Measurements from ENCODE around the gene RAPGEF1.

Gene RAPGEF1

DNA sequence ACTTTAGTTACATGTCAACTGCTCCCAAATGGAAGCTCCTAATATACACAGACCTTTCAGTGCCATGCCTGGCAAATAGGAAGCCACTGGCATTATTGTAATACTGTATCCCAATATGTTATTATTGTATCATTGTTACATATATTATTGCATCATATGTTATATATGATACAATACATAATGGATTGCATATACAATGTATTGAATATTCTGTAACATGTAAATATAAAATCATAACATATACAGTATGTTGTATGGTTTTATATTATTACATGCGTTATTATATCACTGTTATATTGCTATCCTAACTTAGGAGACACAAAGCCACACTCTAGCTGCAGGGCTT is 38.5 kb downstream of the RAPGEF1 start:
- no peaks in the 10 kb centered on the region for H3K9me2 ChIP-seq (replicated peaks; ENCODE audit: insufficient read depth, low read length)
- no peak overlapping the region for H3K4me3 ChIP-seq (ENCODE audit: insufficient read depth, low read length, poor library complexity, severe bottlenecking)
- peaks cover 92% of the 10 kb centered on the region for H3K79me2 ChIP-seq (ENCODE audit: insufficient read depth, low read length)
- no peaks in the 10 kb centered on the region for H3F3A ChIP-seq (ENCODE audit: insufficient read depth)
- no peak overlapping the region for H3K4me2 ChIP-seq (ENCODE audit: low read depth, low read length, poor library complexity, severe bottlenecking)
- no peaks in the 10 kb centered on the region for H3K27me3 ChIP-seq (ENCODE audit: low read length)
- H3K9me3 ChIP-seq (ENCODE audit: insufficient read depth, low read length) = no peaks in the 10 kb centered on the region
- H2AFZ ChIP-seq (ENCODE audit: low read depth, low read length, severe bottlenecking) = no peak overlapping the region
- no peaks in the 10 kb centered on the region for H3K36me3 ChIP-seq (ENCODE audit: low read length)
- TF ChIP-seq, protein P1, sequence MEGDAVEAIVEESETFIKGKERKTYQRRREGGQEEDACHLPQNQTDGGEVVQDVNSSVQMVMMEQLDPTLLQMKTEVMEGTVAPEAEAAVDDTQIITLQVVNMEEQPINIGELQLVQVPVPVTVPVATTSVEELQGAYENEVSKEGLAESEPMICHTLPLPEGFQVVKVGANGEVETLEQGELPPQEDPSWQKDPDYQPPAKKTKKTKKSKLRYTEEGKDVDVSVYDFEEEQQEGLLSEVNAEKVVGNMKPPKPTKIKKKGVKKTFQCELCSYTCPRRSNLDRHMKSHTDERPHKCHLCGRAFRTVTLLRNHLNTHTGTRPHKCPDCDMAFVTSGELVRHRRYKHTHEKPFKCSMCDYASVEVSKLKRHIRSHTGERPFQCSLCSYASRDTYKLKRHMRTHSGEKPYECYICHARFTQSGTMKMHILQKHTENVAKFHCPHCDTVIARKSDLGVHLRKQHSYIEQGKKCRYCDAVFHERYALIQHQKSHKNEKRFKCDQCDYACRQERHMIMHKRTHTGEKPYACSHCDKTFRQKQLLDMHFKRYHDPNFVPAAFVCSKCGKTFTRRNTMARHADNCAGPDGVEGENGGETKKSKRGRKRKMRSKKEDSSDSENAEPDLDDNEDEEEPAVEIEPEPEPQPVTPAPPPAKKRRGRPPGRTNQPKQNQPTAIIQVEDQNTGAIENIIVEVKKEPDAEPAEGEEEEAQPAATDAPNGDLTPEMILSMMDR (IDR thresholded peaks at IDR 0.05; ENCODE audit: insufficient read depth, low read length, poor library complexity, severe bottlenecking) = no peak
- no peak for TF ChIP-seq EZH2phosphoT487 (conservative IDR thresholded peaks at IDR 0.05; ENCODE audit: low read length)
- H3K9ac ChIP-seq (ENCODE audit: low read length) = no peak overlapping the region
- no peak overlapping the region for H3K27ac ChIP-seq (ENCODE audit: low read depth, low read length)
- peaks cover 14% of the 10 kb centered on the region; the same call in 1 of the 2 replicates for H4K20me1 ChIP-seq (ENCODE audit: low read depth, low read length)

DNA sequence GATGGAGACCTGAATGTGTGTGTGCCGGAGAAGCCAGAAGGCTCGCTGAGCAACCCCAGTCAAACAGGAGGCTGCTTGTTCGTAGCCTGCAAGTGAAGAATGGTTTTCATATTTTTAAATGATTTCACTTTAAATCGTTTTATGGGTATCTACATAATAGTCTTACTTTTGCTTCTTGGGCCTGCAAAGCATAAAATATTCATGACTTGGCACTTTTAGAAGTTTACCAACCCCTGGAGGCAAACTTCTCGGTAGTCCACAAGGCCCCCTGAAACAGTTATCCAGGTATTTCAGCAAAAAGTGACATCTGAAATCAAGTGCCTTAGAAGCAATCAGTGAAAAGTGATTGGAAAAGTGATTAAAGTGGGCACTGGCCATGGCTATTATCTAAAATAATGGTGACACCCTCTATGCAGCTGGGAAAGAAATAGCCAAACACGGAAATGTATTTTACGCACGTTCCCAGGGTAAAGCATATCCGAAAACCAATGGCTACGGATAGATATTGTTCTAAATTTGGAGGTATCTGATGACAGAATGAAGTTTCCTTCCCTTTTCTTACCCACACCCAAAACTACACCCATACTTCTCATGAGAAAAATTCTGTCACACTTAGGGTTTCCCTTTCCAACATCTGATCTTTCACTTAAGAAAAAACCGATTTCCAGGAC is 39.0 kb downstream of the RAPGEF1 start:
- Histone ChIP-seq H3K4me3 (ENCODE audit: insufficient read depth, low read length, poor library complexity, severe bottlenecking) (no peak overlapping the region), H3K27ac (ENCODE audit: low read depth, low read length) (no peak overlapping the region), H2AFZ (ENCODE audit: low read depth, low read length, severe bottlenecking) (no peak overlapping the region), H3K79me2 (ENCODE audit: insufficient read depth, low read length) (peaks cover 92% of the 10 kb centered on the region), H3K9ac (ENCODE audit: low read length) (no peak overlapping the region), H3K9me3 (ENCODE audit: insufficient read depth, low read length) (no peaks in the 10 kb centered on the region), H3K36me3 (ENCODE audit: low read length) (no peaks in the 10 kb centered on the region), H3K27me3 (ENCODE audit: low read length) (no peaks in the 10 kb centered on the region), H4K20me1 (ENCODE audit: low read depth, low read length) (peaks cover 19% of the 10 kb centered on the region; the same call in 1 of the 2 replicates), H3K9me2 (replicated peaks; ENCODE audit: insufficient read depth, low read length) (no peaks in the 10 kb centered on the region), H3F3A (ENCODE audit: insufficient read depth) (no peaks in the 10 kb centered on the region), H3K4me2 (ENCODE audit: low read depth, low read length, poor library complexity, severe bottlenecking) (no peak overlapping the region)
- TF ChIP-seq, protein P1 (IDR thresholded peaks at IDR 0.05; ENCODE audit: insufficient read depth, low read length, poor library complexity, severe bottlenecking) = no peak
- TF ChIP-seq EZH2phosphoT487 (conservative IDR thresholded peaks at IDR 0.05; ENCODE audit: low read length) = no peak

DNA sequence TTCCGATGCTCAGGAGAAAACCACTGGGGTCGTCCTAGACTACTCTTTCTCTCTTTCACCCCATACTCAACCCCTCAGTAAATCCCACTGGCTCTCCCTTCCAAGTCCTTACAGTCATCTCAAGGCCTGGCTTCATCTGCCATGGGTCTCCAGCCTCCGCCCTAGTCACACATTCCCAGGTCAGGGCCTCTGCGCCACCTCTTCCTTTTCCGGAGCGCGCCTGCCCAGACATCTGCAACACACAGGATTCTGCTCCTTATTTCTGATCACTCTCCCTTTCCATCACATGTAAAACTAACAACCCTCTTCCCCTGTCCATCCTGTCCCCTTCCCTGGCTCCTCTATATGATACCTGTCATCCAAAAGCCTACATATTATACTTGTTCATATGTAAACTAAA is 39.8 kb downstream of the RAPGEF1 start:
- H3K79me2 ChIP-seq (ENCODE audit: insufficient read depth, low read length) = peaks cover 92% of the 10 kb centered on the region
- no peaks in the 10 kb centered on the region for H3K9me2 ChIP-seq (replicated peaks; ENCODE audit: insufficient read depth, low read length)
- no peaks in the 10 kb centered on the region for H3K27me3 ChIP-seq (ENCODE audit: low read length)
- no peak overlapping the region for H3K4me2 ChIP-seq (ENCODE audit: low read depth, low read length, poor library complexity, severe bottlenecking)
- H3F3A ChIP-seq (ENCODE audit: insufficient read depth) = no peaks in the 10 kb centered on the region
- no peak overlapping the region for H3K9ac ChIP-seq (ENCODE audit: low read length)
- no peaks in the 10 kb centered on the region for H3K36me3 ChIP-seq (ENCODE audit: low read length)
- H3K9me3 ChIP-seq (ENCODE audit: insufficient read depth, low read length) = no peaks in the 10 kb centered on the region
- TF ChIP-seq EZH2phosphoT487 (conservative IDR thresholded peaks at IDR 0.05; ENCODE audit: low read length) = no peak
- TF ChIP-seq, protein P1 (IDR thresholded peaks at IDR 0.05; ENCODE audit: insufficient read depth, low read length, poor library complexity, severe bottlenecking) = no peak
- H3K4me3 ChIP-seq (ENCODE audit: insufficient read depth, low read length, poor library complexity, severe bottlenecking) = no peak overlapping the region
- H3K27ac ChIP-seq (ENCODE audit: low read depth, low read length) = no peak overlapping the region
- H4K20me1 ChIP-seq (ENCODE audit: low read depth, low read length) = peaks cover 19% of the 10 kb centered on the region; the same call in 1 of the 2 replicates
- no peak overlapping the region for H2AFZ ChIP-seq (ENCODE audit: low read depth, low read length, severe bottlenecking)

Measured in SU-DHL-6 (cell line).